ENCODE measurements around the gene FIGLA.
"Not testable (repeated sequence)": the region's sequence is repeated elsewhere in the genome, so short reads cannot be mapped to it uniquely, and the experiment has no call there.

Gene FIGLA

GRCh38 chr2:70807828-70808118, 17.3 kb upstream of the FIGLA start:
- DNase-seq, result no peak

GRCh38 chr2:70807102-70807827, 16.8 kb upstream of the FIGLA start:
- no peak for DNase-seq

- no peak for DNase-seq
These were observed 16.2 kb upstream of the FIGLA start for GRCh38 chr2:70806620-70807019.

DNA sequence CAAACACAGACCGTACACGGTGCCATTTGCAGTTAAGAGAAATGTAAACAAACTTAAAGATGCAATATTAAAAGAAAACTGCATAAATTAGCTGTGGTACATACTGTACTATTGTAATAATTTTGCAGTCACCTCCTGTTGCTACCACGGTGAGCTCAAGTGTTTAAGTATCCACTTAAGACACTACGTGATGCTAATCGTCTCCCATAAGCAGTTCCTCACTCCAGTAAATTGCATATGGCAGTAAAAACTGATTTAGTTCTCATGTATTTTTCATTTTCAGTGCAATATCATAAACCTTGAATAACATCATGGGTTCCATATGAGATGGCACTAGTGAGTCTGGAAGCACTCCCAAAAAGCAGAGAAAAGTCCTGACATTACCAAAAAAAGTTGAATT, 15.6 kb upstream of the FIGLA start:
- DNase-seq, result no peak

GRCh38 chr2:70801607-70802263, 11.3 kb upstream of the FIGLA start:
- DNase-seq, result no peak

DNA sequence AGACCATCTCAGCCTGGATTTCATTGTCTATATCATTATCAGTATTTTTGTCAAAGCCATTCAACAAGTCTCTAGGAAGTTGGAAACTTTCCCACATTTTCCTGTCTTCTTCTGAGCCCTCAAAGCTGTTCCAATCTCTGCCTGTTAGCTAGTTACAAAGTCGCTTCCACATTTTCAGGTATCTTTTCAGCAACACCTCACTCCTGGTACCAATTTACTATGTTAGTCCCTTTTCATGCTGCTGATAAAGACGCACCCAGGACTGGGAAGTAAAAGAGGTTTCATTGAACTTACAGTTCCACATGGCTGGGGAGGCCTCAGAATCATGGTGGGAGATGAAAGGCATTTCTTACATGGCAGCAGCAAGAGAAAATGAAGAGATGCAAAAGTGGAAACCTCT, 9.3 kb upstream of the FIGLA start:
- no peak for DNase-seq

DNA sequence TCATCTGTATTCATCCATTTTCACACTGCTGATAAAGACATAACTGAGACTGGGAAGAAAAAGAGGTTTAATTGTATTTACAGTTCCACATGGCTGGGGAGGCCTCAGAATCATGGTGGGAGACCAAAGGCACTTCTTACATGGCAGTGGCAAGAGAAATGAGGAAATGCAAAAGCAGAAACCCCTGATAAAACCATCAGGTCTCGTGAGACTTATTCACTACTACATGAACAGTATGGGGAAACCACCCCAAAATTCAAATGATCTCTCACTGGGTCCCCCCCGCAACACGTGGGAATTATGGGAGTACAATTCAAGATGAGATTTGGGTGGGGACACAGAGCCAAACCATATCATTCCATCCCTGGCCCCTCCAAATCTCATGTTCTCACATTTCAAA, 7.6 kb upstream of the FIGLA start:
- DNase-seq, result not testable (repeated sequence)

GRCh38 chr2:70797506-70797905, 7.1 kb upstream of the FIGLA start:
- DNase-seq, result no peak

GRCh38 chr2:70796262-70796661, 5.8 kb upstream of the FIGLA start:
- DNase-seq, result no peak

DNA sequence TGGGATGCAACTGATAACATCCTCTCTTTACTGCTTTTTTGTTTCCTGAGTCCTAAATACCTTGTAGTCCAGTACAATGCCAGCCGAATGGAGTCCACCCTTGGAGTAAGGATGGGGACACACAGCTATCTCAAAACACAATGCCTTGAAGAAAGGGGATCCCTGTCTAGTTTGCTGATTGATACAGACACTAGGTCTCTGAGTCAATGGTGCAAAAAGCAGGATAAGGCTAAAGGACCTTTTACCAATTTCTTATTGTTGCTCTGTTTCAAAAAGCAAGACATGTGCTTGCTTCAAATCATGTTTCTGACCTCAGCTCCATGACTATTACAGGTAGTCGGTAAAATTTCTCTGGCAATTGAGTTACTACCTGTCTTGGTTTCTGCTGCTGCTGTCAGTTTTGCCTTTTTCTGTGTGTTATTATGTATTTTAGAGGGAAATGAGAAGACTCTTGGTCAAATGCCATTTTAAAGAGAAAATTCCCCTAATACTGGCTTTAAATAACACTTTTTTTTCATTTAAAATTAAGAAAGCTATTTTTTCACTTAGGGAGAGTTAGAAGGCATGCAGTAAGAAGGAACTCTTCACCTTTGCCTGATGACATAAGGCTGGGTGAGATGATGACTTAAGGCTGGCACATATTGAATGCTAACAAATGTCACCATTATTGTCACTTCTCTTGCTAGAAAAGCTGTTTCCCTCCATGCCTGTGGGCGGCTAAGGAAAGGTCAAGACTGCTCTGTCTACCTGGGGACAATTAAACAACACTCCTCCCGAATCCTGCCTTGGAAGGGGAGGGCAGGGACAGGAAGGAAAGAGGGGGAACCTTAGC, 4.9 kb upstream of the FIGLA start:
- no peak for DNase-seq

GRCh38 chr2:70793450-70793849, 3.0 kb upstream of the FIGLA start:
- DNase-seq, result no peak

GRCh38 chr2:70789304-70790135, 923 bp downstream of the FIGLA start:
- peak; percentile 63 for DNase-seq

GRCh38 chr2:70785137-70785911, 5.1 kb downstream of the FIGLA start:
- peak; percentile 28 for DNase-seq

DNA sequence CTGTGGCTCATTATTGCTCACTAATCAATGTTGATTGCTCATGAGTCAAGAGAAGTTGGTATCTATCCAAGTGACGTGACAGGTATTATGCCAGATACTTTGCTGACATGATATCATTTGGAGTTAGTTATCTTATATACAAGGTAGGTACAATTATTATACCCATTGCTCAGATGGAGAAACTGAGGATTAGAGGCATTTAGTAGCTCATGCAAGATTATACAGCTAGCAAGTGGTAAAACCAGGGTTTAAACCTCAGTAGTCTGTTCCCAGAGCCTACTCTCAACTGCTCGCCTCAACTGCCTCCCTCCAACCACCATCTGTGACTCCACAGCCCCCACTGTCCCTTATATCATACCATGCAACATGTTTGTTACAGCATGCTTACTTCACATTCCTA, 6.1 kb downstream of the FIGLA start:
- no peak for DNase-seq

DNA sequence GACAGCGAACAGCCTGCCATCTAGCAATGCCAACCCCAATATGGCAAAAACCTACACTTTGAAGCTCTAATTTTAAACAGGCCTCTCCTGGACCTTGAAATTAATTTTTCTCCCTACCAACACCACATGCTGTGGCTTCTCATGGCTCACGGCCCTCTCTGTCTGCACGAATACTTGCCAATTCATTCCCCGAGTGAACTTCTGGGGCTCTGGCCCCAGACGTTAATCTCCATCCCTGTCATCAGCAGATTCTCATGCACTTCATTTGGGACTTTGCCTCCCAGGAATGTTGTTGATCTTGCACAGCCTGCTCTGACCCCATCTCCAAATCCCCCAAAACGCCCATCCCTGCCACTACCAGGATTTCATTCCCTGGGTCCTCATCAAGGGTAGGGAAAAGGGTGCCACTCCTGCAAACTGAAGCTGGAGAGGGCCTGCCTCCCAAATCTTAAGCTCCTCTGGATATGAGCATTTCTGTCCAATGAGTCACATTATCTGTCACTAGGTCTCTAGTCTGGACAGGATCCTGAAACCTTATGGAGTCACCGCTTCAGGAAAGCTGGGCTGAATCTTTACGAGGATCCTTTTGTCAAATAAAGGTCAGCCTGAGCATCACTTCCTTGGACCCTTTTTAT, 10.4 kb downstream of the FIGLA start:
- no peak for DNase-seq

DNA sequence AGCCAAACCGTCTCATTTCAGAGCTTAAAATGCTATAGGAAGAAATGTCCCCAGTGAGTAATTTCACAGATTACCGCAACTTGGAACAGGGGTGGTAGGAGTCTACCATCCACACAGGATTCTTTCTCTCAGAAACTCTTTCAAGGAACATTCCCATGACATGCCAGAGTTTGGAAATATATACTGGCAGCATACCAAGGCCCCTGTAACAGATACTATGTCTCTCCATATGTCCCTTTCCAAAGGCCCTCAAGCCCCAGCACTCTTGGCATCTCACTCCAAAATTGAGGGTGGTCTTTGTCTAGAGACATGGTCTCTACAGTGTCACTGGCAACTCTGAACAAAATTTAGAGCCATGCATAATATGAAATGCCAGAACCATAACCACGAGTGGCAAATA, 11.0 kb downstream of the FIGLA start:
- DNase-seq, result no peak

DNA sequence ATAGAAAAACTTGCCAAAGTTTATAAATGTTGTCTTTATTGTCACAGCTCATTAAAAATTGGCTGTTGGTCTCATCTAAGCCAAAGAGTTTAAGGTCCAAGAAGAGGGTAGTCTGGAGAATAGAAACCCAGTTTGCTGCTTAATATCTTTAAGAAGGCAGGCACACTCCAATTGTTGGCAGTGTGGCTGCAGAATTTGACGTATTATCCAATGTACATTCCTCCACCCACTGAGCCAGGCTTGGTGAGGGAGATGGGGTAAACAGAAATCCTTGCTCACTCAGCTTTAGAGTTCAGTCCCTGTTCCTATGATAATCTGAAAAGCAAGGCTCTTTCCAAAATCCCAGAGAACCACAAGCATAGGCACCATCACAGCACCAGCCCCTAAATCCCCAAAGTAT, 11.8 kb downstream of the FIGLA start:
- no peak for DNase-seq

GRCh38 chr2:70777450-70777849, 13.0 kb downstream of the FIGLA start:
- DNase-seq, result no peak

GRCh38 chr2:70776266-70776665, 14.2 kb downstream of the FIGLA start:
- no peak for DNase-seq

- DNase-seq, result no peak
These were observed 15.3 kb downstream of the FIGLA start for GRCh38 chr2:70775141-70775540.

DNA sequence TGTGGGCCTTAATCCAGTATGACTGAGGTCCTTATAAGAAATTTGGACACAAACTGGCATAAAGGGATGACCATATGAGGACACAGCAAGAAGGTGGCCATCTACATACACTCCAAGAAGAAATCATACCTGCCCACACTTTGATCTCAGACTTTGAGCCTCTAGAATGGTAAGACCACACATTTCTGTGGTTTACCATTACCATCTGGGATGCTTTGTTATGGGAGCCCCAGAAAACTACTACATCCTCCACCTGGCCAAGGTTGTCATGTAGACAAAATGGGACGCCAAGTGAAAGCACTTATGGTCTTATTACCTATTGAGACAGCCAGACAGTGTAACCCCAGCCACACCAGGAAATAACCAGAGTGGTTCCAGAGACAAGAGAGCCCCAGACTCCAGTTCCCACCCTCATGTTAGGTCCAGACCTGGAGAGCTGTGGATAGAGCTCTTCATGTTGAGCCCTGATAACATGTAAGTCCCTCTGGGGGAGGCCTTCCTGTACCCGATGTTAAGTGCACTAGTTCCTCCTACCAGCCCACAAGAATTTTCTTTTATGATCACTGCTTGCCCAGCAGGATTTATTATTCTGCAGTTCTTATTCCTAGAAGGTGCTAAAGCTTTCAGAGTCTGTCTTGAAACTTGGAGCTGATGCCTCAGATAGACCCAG, 17.8 kb downstream of the FIGLA start:
- no peak for DNase-seq

All from CD4-positive, alpha-beta T cell treated with Interleukin-12 subunit alpha and Interleukin-12 subunit beta, for 1 hour (primary cell).